ENCODE measurements around the gene FAF1. TPM values are rescaled to one million over a fixed set of nuclear protein-coding genes. Genes with fewer than 3 reads are reported as not detected.
"Not testable (repeated sequence)": the region's sequence is repeated elsewhere in the genome, so short reads cannot be mapped to it uniquely, and the experiment has no call there.

FAF1 gene
- 124 and 126 TPM in 2 replicates for total RNA-seq (2014; rRNA removed; shearing (Covaris generic))

GRCh38 chr1:50959913-50960844 lies at the start of gene FAF1:
TSS of gene FAF1 (minus strand) at chr1:50960267. CDS start at chr1:50959811, 456 bp downstream.
- no peaks in the 10 kb centered on the region for H3K9me3 ChIP-seq (replicated peaks)

GRCh38 chr1:51009381-51009780 lies 49.3 kb upstream of the FAF1 start:
- no peak for DNase-seq
- H3K27ac ChIP-seq, result no peak overlapping the region
- H3K4me3 ChIP-seq, result no peak overlapping the region
- peaks cover 5% of the 10 kb centered on the region; the same call in 1 of the 2 replicates for H3K9me3 ChIP-seq (replicated peaks)
- H3K4me1 ChIP-seq, result no peaks in the 10 kb centered on the region
- H3K36me3 ChIP-seq, result no peaks in the 10 kb centered on the region
- H3K27me3 ChIP-seq, result no peaks in the 10 kb centered on the region

More at GRCh38 chr1:50959913-50960844, at the start of gene FAF1:
- Histone ChIP-seq H3K27ac (peak within 1 kb of the TSS; percentile 56), H3K27me3 (no peaks in the 10 kb centered on the region), H3K4me3 (peak within 1 kb of the TSS; percentile 86), H3K36me3 (peaks cover 17% of the 10 kb centered on the region), H3K4me1 (0 out of 2 replicates have a peak, but pooled peaks cover 5% of the 10 kb centered on the region)
- peak; percentile 97 for DNase-seq

DNA sequence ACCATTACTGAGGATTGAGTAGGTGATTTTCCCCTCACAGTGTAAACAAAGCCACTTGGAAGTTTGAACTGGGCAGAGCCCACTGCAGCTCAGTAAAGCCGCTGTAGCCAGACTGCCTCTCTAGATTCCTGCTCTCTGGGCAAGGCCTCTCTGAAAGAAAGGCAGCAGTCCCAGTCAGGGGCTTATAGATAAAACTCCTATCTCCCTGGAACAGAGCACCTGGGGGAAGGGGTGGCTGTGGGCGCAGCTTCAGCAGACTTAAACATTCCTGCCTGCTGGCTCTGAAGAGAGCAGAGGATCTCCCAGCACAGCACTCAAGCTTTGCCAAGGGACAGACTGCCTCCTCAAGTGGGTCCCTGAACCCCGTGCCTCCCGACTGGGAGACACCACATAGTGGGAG lies 45.5 kb upstream of the FAF1 start:
- H3K27ac ChIP-seq; H3K27me3 ChIP-seq; DNase-seq; H3K36me3 ChIP-seq; H3K4me3 ChIP-seq; H3K9me3 ChIP-seq (replicated peaks); H3K4me1 ChIP-seq: not testable (repeated sequence)

DNA sequence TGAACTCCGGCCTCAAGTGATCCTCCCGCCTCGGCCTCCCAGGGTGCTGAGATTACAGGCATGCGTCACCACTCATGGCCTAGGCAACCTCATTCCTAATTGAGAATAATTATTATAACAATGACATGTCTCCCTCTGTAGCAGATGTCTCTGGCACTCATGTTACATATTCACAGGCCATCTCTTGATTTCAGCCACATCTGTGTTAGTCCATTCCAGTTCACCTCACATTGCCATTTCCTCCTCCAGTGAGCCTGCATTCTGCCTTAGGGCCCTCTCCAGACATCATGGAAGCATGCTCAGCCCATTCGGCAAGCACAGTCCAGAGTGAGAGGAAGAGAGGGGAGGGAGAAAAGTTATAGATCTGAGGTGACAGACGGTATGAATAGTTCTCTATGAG lies 42.4 kb upstream of the FAF1 start:
- no peak overlapping the region for H3K27ac ChIP-seq
- H3K4me3 ChIP-seq, result no peak overlapping the region
- H3K9me3 ChIP-seq (replicated peaks), result no peaks in the 10 kb centered on the region
- no peaks in the 10 kb centered on the region for H3K36me3 ChIP-seq
- DNase-seq, result peak in 1 of 2 experiments; percentile 18
- H3K4me1 ChIP-seq, result no peaks in the 10 kb centered on the region
- H3K27me3 ChIP-seq, result no peaks in the 10 kb centered on the region

DNA sequence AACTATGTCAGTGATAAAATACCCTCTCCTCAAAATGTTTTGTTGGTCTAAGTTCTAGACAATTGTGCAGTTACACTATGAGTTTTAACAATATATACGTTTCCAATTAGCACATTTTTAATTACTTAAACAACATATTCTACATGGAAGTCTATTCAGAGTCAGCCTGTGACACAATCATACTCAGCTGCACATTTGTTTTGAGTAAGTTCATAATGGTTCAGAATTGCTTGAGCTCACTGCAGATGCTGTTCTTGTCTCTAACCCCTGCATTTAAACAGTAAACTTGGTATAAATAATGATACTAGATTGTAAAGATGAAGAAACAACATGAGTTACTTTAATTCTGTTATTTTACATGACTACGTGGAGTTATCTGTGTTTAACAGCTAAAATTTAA lies 40.6 kb upstream of the FAF1 start:
- no peaks in the 10 kb centered on the region for H3K27me3 ChIP-seq
- no peak for DNase-seq

DNA sequence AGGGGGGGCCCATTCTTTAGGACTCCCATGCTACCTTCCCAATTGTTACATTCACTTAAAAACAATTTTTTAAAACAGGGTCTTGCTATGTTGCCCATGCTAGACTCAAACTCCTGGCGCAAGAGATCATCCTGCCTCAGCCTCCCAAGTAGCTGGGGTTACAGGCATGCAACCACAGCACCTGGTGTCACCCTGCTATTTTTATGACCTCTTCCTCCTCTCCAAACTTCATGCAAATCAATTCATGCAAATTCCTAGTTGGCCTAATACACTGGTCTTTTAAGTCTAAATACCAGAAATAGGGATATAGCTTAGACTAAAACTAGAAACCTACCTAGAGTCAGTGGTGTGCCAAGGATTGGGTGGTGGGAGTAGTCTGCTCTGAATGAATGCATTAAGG lies 40.1 kb upstream of the FAF1 start:
- no peak overlapping the region for H3K4me3 ChIP-seq
- no peak for DNase-seq
- no peaks in the 10 kb centered on the region for H3K9me3 ChIP-seq (replicated peaks)
- no peaks in the 10 kb centered on the region for H3K4me1 ChIP-seq
- H3K27me3 ChIP-seq, result no peaks in the 10 kb centered on the region
- H3K27ac ChIP-seq, result no peak overlapping the region
- H3K36me3 ChIP-seq, result no peaks in the 10 kb centered on the region

More for the DNA sequence above, 40.6 kb upstream of the FAF1 start:
- Histone ChIP-seq H3K4me3 (no peak overlapping the region), H3K36me3 (no peaks in the 10 kb centered on the region), H3K4me1 (no peaks in the 10 kb centered on the region), H3K27ac (no peak overlapping the region), H3K9me3 (replicated peaks) (no peaks in the 10 kb centered on the region)

GRCh38 chr1:50999375-50999774 lies 39.3 kb upstream of the FAF1 start:
- H3K27ac ChIP-seq; DNase-seq; H3K27me3 ChIP-seq; H3K4me1 ChIP-seq; H3K36me3 ChIP-seq; H3K9me3 ChIP-seq (replicated peaks); H3K4me3 ChIP-seq: not testable (repeated sequence)

GRCh38 chr1:50996083-50996482 lies 36.0 kb upstream of the FAF1 start:
- no peak overlapping the region for H3K27ac ChIP-seq
- no peaks in the 10 kb centered on the region for H3K27me3 ChIP-seq
- H3K36me3 ChIP-seq, result no peaks in the 10 kb centered on the region

DNA sequence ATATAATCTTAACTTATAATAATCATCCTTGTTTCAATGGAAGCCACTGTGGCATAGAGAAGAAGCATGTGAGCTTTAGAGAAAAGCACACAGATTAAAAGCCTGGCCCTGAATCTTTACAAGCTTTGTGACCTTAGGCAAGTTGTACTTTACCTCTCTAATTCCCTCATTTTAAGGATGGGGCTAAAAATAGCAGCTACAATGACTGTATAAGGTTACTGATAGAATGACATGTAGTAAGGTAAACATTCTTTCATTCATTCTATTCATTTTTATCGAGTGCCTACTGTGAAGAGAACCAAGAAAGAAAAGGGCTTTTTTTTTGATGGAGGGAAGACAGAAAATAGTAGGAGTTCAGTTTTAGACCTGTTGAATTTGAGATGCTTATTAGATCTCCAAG lies 35.6 kb upstream of the FAF1 start:
- Histone ChIP-seq H3K36me3 (no peaks in the 10 kb centered on the region), H3K4me1 (no peaks in the 10 kb centered on the region), H3K27ac (no peak overlapping the region), H3K4me3 (no peak overlapping the region), H3K9me3 (replicated peaks) (no peaks in the 10 kb centered on the region), H3K27me3 (no peaks in the 10 kb centered on the region)
- no peak for DNase-seq

More at GRCh38 chr1:50996083-50996482, 36.0 kb upstream of the FAF1 start:
- H3K4me3 ChIP-seq, result no peak overlapping the region
- no peaks in the 10 kb centered on the region for H3K4me1 ChIP-seq
- H3K9me3 ChIP-seq (replicated peaks), result no peaks in the 10 kb centered on the region
- DNase-seq, result no peak

GRCh38 chr1:50994997-50995396 lies 34.9 kb upstream of the FAF1 start:
- H3K4me3 ChIP-seq, result no peak overlapping the region
- DNase-seq, result no peak
- H3K4me1 ChIP-seq, result no peaks in the 10 kb centered on the region

GRCh38 chr1:50993645-50994044 lies 33.6 kb upstream of the FAF1 start:
- Histone ChIP-seq H3K4me1 (no peaks in the 10 kb centered on the region), H3K36me3 (no peaks in the 10 kb centered on the region), H3K27ac (no peak overlapping the region), H3K27me3 (no peaks in the 10 kb centered on the region), H3K4me3 (no peak overlapping the region), H3K9me3 (replicated peaks) (no peaks in the 10 kb centered on the region)
- no peak for DNase-seq

More at GRCh38 chr1:50994997-50995396, 34.9 kb upstream of the FAF1 start:
- Histone ChIP-seq H3K9me3 (replicated peaks) (no peaks in the 10 kb centered on the region), H3K36me3 (no peaks in the 10 kb centered on the region), H3K27ac (no peak overlapping the region), H3K27me3 (no peaks in the 10 kb centered on the region)

DNA sequence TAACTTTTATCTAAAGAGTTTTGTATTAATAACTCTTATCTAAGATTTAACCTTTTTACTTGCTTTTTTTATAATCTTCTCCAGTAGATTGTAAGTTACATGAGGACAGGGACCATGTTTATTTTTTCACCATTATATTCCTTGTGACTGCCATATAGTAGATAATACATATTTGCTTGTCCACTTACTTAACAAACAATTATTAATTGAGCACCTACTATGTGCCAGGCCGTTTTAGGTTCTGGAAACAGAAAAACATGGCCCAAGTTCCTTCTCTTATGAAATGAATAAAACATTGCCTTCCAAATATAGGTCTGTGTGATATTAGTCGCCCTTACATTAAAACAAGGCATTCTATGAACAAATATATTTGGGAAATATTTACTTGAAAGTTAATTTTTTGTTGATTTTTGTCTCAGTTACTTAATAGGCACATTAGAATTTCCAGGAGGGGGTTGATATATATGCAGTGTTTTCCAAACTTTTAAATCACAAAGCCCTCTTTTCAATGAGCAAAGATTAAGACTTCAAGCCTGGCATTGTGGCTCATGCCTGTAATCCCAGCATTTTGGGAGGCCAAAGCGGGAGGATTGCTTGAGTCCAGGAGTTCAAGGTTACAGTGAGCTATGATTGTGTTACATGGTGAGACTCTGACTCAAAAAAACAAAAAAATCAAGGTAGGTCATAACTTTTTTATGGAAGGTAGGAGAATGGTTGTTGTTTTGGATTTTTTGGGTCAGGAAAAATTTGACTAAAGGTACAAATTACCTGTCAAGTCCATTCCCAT lies 32.7 kb upstream of the FAF1 start:
- no peaks in the 10 kb centered on the region for H3K9me3 ChIP-seq (replicated peaks)
- no peak overlapping the region for H3K27ac ChIP-seq
- no peaks in the 10 kb centered on the region for H3K4me1 ChIP-seq
- no peaks in the 10 kb centered on the region for H3K36me3 ChIP-seq
- no peaks in the 10 kb centered on the region for H3K27me3 ChIP-seq
- no peak overlapping the region for H3K4me3 ChIP-seq
- no peak for DNase-seq

DNA sequence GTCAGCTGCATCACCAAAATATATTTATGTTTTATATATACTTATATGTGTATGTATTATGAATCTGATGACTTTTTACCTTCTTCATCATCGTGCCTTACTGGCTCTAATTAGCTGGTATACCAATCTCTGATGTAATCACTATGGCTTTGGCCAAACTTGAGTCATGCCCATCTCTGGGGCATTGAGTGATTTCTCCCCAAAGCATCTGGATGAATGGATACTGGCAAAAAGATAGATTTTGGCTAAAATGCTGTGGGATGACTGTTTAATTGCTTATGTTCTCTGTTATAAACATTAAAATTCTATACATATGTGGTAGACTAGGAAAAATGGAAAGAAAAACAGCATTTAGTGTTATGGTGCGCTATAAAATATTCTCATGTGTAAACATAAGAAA lies 29.6 kb upstream of the FAF1 start:
- Histone ChIP-seq H3K9me3 (replicated peaks) (no peaks in the 10 kb centered on the region), H3K4me1 (no peaks in the 10 kb centered on the region), H3K36me3 (no peaks in the 10 kb centered on the region), H3K4me3 (no peak overlapping the region), H3K27ac (no peak overlapping the region), H3K27me3 (no peaks in the 10 kb centered on the region)
- no peak for DNase-seq

GRCh38 chr1:50986653-50987052 lies 26.6 kb upstream of the FAF1 start:
- Histone ChIP-seq H3K9me3 (replicated peaks) (no peaks in the 10 kb centered on the region), H3K4me3 (no peak overlapping the region), H3K27ac (no peak overlapping the region), H3K4me1 (peaks cover 10% of the 10 kb centered on the region), H3K36me3 (no peaks in the 10 kb centered on the region), H3K27me3 (no peaks in the 10 kb centered on the region)
- no peak for DNase-seq

DNA sequence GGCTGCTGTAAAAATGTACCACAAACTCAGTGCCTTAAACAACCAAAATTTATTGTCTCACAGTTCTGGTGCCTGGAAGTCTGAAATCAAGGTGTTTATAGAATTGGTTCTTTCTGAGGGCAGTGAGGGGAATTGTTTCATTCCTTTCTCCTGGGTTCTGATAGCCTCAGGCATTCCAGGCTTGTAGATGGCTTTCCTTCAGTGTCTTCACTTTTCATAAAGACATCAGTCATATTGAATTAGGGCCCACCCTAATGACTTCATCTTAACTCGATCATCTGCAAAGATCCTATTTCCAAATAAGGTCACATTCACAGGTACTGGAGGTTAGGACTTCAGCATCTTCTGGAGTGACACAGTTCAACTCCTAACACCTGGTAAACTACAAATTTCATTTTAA lies 25.0 kb upstream of the FAF1 start:
- no peak overlapping the region for H3K27ac ChIP-seq
- H3K4me1 ChIP-seq, result peaks cover 19% of the 10 kb centered on the region
- H3K36me3 ChIP-seq, result no peaks in the 10 kb centered on the region
- H3K4me3 ChIP-seq, result no peak overlapping the region
- no peaks in the 10 kb centered on the region for H3K9me3 ChIP-seq (replicated peaks)
- no peaks in the 10 kb centered on the region for H3K27me3 ChIP-seq
- peak in 1 of 2 experiments; percentile 32 for DNase-seq
